ENCODE measurements around the gene DOCK9. TPM values are rescaled to one million over a fixed set of nuclear protein-coding genes. Genes with fewer than 3 reads are reported as not detected.

DOCK9 gene
- polyA plus RNA-seq, 3 donors = 0.01 TPM; not detected in 2

DNA sequence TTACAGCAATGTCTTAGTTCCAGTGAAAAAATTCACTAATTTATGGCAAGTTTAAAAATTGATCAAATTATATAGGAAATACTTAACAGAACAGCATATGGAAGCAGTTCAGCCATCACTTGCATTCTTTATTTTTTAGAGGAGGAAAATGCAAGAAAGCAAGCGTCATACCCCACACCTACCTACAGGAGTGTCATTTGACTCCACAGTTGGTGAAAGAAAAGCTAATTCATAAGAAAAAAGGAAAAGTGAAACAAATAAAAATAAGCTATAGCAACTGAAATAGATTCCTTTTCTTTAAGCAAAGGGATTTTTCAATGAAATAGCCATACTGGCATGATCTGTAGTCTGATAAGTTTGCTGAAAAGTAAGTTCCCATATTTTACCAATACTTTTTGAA lies 111.0 kb downstream of the DOCK9 start:
- Histone ChIP-seq H3K9me3 (replicated peaks in 1 of 2; ENCODE audit: control insufficient read depth in 1 of 2, insufficient read depth in 1 of 2, low read length in 2 of 2) (no peaks in the 10 kb centered on the region), H3K4me2 (replicated peaks; ENCODE audit: extremely low read depth, low read length, poor library complexity, severe bottlenecking) (no peak overlapping the region), H3K27me3 (ENCODE audit: control insufficient read depth in 2 of 2, insufficient read depth in 2 of 2, low read length in 2 of 2) (no peaks in the 10 kb centered on the region), H3K27ac (ENCODE audit: low read depth in 1 of 2, low read length in 2 of 2) (no peak overlapping the region), H3K79me2 (ENCODE audit: insufficient read depth, low read length) (no peaks in the 10 kb centered on the region), H3K4me3 (replicated peaks in 1 of 3; ENCODE audit: low read depth in 2 of 3, low read length in 3 of 3) (no peak overlapping the region), H3K36me3 (replicated peaks in 1 of 2; ENCODE audit: control insufficient read depth in 1 of 2, insufficient read depth in 2 of 2, low read length in 2 of 2) (no peaks in the 10 kb centered on the region), H3K4me1 (ENCODE audit: control insufficient read depth in 1 of 2, insufficient read depth in 2 of 2, low read length in 2 of 2) (no peaks in the 10 kb centered on the region), H3K9ac (ENCODE audit: insufficient read depth, low read length, poor library complexity, severe bottlenecking) (no peak overlapping the region), H4K20me1 (ENCODE audit: insufficient read depth, low read length) (no peaks in the 10 kb centered on the region), H2AFZ (ENCODE audit: insufficient read depth, low read depth, low read length, poor library complexity, severe bottlenecking) (no peak overlapping the region)
- H3K27ac Mint-ChIP-seq = no peak overlapping the region
- intact Hi-C loops (cut with micrococcal nuclease) = no loop called here
- TF ChIP-seq CTCF (IDR thresholded peaks at IDR 0.05) = no peak
- H3K4me3 Mint-ChIP-seq = no peak overlapping the region
- H3K36me3 Mint-ChIP-seq = no peaks in the 10 kb centered on the region
- H3K27me3 Mint-ChIP-seq (ENCODE audit: low read depth in 3 of 3) = peaks cover 14 to 21% (median 18%) of the 10 kb centered on the region in 3 donors
- no peak for DNase-seq
- H3K4me1 Mint-ChIP-seq = no peaks in the 10 kb centered on the region
- H3K9me3 Mint-ChIP-seq = peaks cover 0 to 3% (median 0%) of the 10 kb centered on the region in 7 donors
- no CpG with 5 or more reads among the region's 1 CpG for whole genome bisulfite sequencing (ENCODE audit: insufficient coverage)

DNA sequence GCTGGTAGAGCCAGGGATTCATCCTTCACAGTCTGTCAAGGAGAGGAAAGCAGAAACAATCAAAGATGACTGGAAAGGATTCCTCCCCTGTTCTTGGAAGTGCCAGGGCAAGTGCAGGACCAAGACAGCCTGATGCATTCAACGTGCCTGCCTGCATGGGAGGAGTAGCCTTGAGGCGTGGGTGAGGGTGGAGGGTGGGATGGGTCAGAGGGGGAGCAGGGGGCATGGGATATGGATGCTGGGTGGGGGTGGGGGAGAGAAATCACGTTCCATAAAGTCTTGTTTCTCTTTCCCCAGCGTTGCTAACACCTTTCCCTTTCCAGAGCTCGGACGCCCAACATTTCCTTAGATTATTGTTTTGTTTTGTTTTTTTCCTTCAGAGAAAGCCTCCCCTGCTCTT lies 117.4 kb downstream of the DOCK9 start:
- no peaks in the 10 kb centered on the region for H3K36me3 ChIP-seq (replicated peaks in 1 of 2; ENCODE audit: control insufficient read depth in 1 of 2, insufficient read depth in 2 of 2, low read length in 2 of 2)
- H3K9me3 Mint-ChIP-seq = peaks cover 0 to under 1% (median 0%) of the 10 kb centered on the region in 7 donors
- H3K4me2 ChIP-seq (replicated peaks; ENCODE audit: extremely low read depth, low read length, poor library complexity, severe bottlenecking) = no peak overlapping the region
- H3K27ac ChIP-seq (ENCODE audit: low read depth in 1 of 2, low read length in 2 of 2) = no peak overlapping the region
- no peak overlapping the region for H3K4me3 ChIP-seq (replicated peaks in 1 of 3; ENCODE audit: low read depth in 2 of 3, low read length in 3 of 3)
- H3K9ac ChIP-seq (ENCODE audit: insufficient read depth, low read length, poor library complexity, severe bottlenecking) = no peak overlapping the region
- no peaks in the 10 kb centered on the region for H4K20me1 ChIP-seq (ENCODE audit: insufficient read depth, low read length)
- WGBS (ENCODE audit: insufficient coverage) = 86% methylated on average over 1 of the region's 6 CpGs
- H3K36me3 Mint-ChIP-seq = no peaks in the 10 kb centered on the region
- no peaks in the 10 kb centered on the region for H3K9me3 ChIP-seq (replicated peaks in 1 of 2; ENCODE audit: control insufficient read depth in 1 of 2, insufficient read depth in 1 of 2, low read length in 2 of 2)
- H3K4me1 ChIP-seq (ENCODE audit: control insufficient read depth in 1 of 2, insufficient read depth in 2 of 2, low read length in 2 of 2) = no peaks in the 10 kb centered on the region
- H3K27me3 Mint-ChIP-seq (ENCODE audit: low read depth in 3 of 3) = peaks cover 12 to 27% (median 18%) of the 10 kb centered on the region in 3 donors
- H2AFZ ChIP-seq (ENCODE audit: insufficient read depth, low read depth, low read length, poor library complexity, severe bottlenecking) = no peak overlapping the region
- DNase-seq = no peak
- H3K4me3 Mint-ChIP-seq = no peak overlapping the region
- no peaks in the 10 kb centered on the region for H3K79me2 ChIP-seq (ENCODE audit: insufficient read depth, low read length)
- no peak for TF ChIP-seq CTCF (IDR thresholded peaks at IDR 0.05)
- H3K27me3 ChIP-seq (ENCODE audit: control insufficient read depth in 2 of 2, insufficient read depth in 2 of 2, low read length in 2 of 2) = peaks cover 0 to 2% of the 10 kb centered on the region in 2 donors
- H3K27ac Mint-ChIP-seq = no peak overlapping the region
- no peaks in the 10 kb centered on the region for H3K4me1 Mint-ChIP-seq
- intact Hi-C loops (cut with micrococcal nuclease) = no loop called here

All from CD14-positive monocyte (primary cell).